GM21529 (cell line): ENCODE data around the gene FOXN1.
"Not testable (repeated sequence)": the region's sequence is repeated elsewhere in the genome, so short reads cannot be mapped to it uniquely, and the experiment has no call there.

ENCODE experiments used
- ATAC-seq: cut with Tn5 transposase; IDR thresholded peaks from one replicate; pipeline ENCODE4 v1.9.1; 2021; ENCODE audit not compliant: unreplicated experiment

The FOXN1 gene

GRCh38 chr17:28571361-28572122, 65.4 kb downstream of the FOXN1 start, which contains the start of gene PIGS:
PIGS (minus strand) TSS chr17:28571524; CDS start chr17:28571496, 28 bp downstream.
- ATAC-seq: peak; percentile 78

GRCh38 chr17:28572259-28573039, 66.3 kb downstream of the FOXN1 start:
- no peak for ATAC-seq

GRCh38 chr17:28573040-28573380, 66.9 kb downstream of the FOXN1 start:
- ATAC-seq: no peak

GRCh38 chr17:28573521-28573920, 67.4 kb downstream of the FOXN1 start:
- ATAC-seq: no peak

GRCh38 chr17:28573966-28574480, 67.9 kb downstream of the FOXN1 start:
- no peak for ATAC-seq

GRCh38 chr17:28574526-28574925, 68.4 kb downstream of the FOXN1 start:
- no peak for ATAC-seq

GRCh38 chr17:28575126-28575795, 69.1 kb downstream of the FOXN1 start:
- ATAC-seq: no peak

GRCh38 chr17:28576016-28576415, 69.9 kb downstream of the FOXN1 start:
- not testable (repeated sequence) for ATAC-seq

GRCh38 chr17:28576758-28577465, 70.8 kb downstream of the FOXN1 start, which contains the start of gene ALDOC:
ALDOC (minus strand) TSS chr17:28576895; CDS start chr17:28575532, 1,363 bp downstream.
- ATAC-seq: peak; percentile 77

GRCh38 chr17:28577466-28577824, 71.3 kb downstream of the FOXN1 start:
- no peak for ATAC-seq

GRCh38 chr17:28578246-28579195, 72.4 kb downstream of the FOXN1 start:
- ATAC-seq: no peak

- ATAC-seq: no peak
These were observed 73.4 kb downstream of the FOXN1 start for GRCh38 chr17:28579526-28579925.

- no peak for ATAC-seq
These were observed 74.8 kb downstream of the FOXN1 start for GRCh38 chr17:28580959-28581358.

GRCh38 chr17:28582513-28582912, 76.4 kb downstream of the FOXN1 start:
- no peak for ATAC-seq

GRCh38 chr17:28584434-28584833, 78.3 kb downstream of the FOXN1 start:
- ATAC-seq: no peak

- no peak for ATAC-seq
These were observed 79.7 kb downstream of the FOXN1 start for GRCh38 chr17:28585851-28586250.
